Endothelial cell of umbilical vein (primary cell): Measurements from ENCODE around the gene AGAP9.
"Not testable (repeated sequence)": the region's sequence is repeated elsewhere in the genome, so short reads cannot be mapped to it uniquely, and the experiment has no call there.

Source experiments
- JUN ChIP-seq: IDR thresholded peaks from 2 replicates; pipeline ENCODE4 v1.6.1; 2011; ENCODE audit warnings: borderline replicate concordance, low read depth; ENCODE audit not compliant: insufficient read length, insufficient read depth
- POLR2A ChIP-seq: IDR thresholded peaks from 2 replicates; pipeline ENCODE4 v1.6.1; 2012; ENCODE audit warnings: low read depth, mild to moderate bottlenecking, control low read depth, low read length
- POLR2AphosphoS5 ChIP-seq: IDR thresholded peaks from 2 replicates; pipeline ENCODE4 v1.6.1; 2012; ENCODE audit warnings: low read depth, mild to moderate bottlenecking, control low read depth, low read length, moderate library complexity; ENCODE audit not compliant: insufficient read depth
- TF ChIP-seq, protein P1 (sequence below): IDR thresholded peaks from 2 replicates; pipeline ENCODE4 v1.6.1; 2011; ENCODE audit not compliant: insufficient read depth, insufficient read length
- TF ChIP-seq, protein P2 (sequence below), 2 donors: IDR thresholded peaks; 1 replicate in 1 of 2; 2 replicates in 1 of 2; pipeline ENCODE4 v1.5.1; 2011; ENCODE audit warnings: low read length in 2 of 2, mild to moderate bottlenecking in 2 of 2, moderate library complexity in 2 of 2, control low read depth in 1 of 2, inconsistent platforms in 1 of 2, low read depth in 1 of 2; ENCODE audit not compliant: insufficient read depth in 1 of 2; ENCODE audit errors: extremely low read depth in 1 of 2

DNA sequence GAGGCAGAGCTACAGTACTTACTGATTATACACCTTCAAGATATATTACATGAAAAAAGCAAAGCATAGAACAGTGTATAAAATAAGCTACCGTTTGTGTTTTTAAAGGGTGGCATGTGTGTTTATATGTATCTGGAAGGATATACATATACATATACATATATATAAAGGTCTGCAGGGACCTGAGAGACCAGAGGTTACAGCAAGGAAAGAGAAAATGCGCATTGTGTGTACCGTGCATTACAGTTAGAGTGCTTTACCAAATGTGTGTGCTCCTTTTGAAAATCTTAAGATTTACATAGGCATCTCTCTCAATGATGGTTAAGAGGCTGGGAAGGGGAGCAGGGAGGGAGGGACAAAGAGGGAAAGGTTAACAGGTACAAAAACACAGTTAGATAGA, 23.8 kb upstream of the AGAP9 start:
- TF ChIP-seq, protein P1, sequence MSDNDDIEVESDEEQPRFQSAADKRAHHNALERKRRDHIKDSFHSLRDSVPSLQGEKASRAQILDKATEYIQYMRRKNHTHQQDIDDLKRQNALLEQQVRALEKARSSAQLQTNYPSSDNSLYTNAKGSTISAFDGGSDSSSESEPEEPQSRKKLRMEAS = not testable (repeated sequence)
- not testable (repeated sequence) for TF ChIP-seq POLR2AphosphoS5, JUN, POLR2A
- TF ChIP-seq, protein P2, sequence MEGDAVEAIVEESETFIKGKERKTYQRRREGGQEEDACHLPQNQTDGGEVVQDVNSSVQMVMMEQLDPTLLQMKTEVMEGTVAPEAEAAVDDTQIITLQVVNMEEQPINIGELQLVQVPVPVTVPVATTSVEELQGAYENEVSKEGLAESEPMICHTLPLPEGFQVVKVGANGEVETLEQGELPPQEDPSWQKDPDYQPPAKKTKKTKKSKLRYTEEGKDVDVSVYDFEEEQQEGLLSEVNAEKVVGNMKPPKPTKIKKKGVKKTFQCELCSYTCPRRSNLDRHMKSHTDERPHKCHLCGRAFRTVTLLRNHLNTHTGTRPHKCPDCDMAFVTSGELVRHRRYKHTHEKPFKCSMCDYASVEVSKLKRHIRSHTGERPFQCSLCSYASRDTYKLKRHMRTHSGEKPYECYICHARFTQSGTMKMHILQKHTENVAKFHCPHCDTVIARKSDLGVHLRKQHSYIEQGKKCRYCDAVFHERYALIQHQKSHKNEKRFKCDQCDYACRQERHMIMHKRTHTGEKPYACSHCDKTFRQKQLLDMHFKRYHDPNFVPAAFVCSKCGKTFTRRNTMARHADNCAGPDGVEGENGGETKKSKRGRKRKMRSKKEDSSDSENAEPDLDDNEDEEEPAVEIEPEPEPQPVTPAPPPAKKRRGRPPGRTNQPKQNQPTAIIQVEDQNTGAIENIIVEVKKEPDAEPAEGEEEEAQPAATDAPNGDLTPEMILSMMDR (IDR thresholded peaks at IDR 0.05; ENCODE audit: extremely low read depth in 1 of 2, insufficient read depth in 1 of 2, low read depth in 1 of 2, low read length in 2 of 2) = not testable (repeated sequence)
